ENCODE measurements around the gene PLXNA4. TPM values are rescaled to one million over a fixed set of nuclear protein-coding genes. Genes with fewer than 3 reads are reported as not detected.

PLXNA4 gene
- polyA plus RNA-seq, 4 donors = 13.1 to 14.7 (median 13.6) TPM

- DNase-seq (ENCODE audit: low read depth in 4 of 4, low spot score in 3 of 4) = no peak
These were observed 348.0 kb downstream of the PLXNA4 start for GRCh38 chr7:132228240-132228639.

- no peak for DNase-seq (ENCODE audit: low read depth in 4 of 4, low spot score in 3 of 4)
These were observed 349.3 kb downstream of the PLXNA4 start for GRCh38 chr7:132226957-132227290.

DNA sequence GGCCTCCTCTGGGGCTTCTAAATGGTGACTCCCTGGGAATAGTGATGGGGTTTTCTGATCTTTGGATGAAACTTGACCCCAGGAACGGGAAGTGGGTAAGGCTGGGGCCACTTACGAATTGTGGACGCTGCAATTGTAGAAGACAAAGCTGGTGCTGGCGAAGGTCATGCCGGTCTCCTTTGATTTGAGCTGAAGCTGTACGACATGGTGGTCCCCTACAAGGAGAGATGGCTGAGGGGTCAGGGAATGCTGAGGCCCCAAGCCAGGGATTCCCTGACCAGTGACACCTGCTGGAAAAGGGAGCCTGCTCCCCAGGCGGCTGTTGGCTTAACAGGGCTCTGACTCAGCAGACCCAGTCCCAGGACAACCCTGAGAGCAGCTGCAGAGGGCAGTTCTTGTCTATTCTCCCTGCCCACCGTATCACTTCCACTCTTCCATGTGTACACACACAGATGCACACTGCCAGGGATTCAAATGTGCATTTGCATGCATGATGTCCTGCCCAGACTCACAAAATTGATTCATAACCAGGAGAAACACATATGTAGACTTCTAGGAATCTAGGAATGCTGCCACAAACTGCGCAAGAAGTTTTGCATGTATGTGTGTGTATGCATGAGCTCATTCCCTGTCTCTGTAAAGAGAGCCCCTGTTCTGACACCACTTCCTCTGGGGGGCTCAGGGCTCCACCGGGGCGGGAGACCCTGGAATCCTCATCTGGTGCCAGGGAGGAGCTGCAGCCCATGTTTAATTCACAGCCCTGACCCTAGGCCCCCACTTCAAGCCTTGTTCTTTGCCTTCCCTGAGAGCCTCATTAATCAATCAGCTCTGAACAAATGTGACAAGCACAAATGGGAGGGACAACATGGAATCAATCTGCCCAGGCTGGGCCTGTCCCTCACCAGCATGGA is 350.0 kb downstream of the PLXNA4 start:
- DNase-seq (ENCODE audit: low read depth in 4 of 4, low spot score in 3 of 4) = no peak

DNA sequence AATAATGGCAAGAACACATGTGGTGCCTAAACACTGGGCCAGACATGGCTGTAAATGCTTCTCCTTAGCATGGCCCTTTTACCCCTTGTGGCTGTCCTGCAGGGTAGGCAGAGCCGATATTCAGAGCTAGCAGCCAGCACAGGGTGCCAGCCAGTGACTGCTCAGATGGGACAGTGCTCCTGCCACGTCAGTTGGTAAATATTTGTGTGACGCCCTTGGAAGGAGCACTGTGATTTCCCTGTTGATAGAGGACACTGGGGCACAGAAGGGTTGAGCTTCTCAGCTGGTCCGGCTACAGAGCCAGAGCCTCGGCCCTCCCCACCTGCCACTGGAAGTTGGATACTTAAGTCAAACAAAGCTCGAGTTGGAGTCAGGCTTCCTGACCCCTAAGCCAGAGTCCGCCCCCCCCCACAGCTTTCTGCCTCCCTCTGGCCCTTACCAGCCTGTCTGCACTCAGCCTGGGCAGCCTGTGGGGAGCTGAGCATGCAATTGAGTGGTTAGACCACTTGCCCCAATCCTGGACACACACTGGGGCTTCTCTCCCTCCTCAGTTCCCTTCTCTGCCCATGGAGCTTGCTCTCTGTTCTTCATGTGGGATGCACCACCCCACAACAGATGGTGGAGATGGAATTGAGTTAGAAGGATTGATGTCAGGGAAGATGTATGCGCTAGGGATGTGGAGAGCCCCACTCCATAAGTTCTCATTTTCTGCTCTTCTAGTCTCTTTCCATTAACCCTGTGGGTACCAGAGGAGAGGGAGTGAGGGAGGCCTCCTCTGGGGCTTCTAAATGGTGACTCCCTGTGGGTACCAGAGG is 350.8 kb downstream of the PLXNA4 start:
- no peak for DNase-seq (ENCODE audit: low read depth in 4 of 4, low spot score in 3 of 4)

DNA sequence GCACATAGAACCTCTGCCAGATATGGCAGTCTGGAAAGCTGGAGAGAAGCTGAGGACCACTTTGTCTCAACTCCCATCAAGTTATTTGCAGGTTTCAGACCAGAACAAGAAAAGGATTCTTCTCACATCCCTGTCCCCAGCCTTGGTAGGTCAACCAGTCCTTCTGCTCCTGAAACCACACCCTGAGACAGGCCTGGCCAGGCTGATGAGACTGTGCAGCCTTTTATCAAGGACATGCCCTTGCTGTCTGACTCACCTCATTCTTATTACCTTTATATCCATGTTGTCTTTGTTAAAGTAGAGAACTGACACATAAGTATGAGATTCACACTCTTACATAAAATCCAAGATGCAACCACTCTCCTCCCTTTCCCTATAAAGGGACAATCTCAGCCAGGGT is 354.9 kb downstream of the PLXNA4 start:
- DNase-seq (ENCODE audit: low read depth in 4 of 4, low spot score in 3 of 4) = no peak

GRCh38 chr7:132220060-132220459 is 356.2 kb downstream of the PLXNA4 start:
- DNase-seq (ENCODE audit: low read depth in 4 of 4, low spot score in 3 of 4) = no peak

DNA sequence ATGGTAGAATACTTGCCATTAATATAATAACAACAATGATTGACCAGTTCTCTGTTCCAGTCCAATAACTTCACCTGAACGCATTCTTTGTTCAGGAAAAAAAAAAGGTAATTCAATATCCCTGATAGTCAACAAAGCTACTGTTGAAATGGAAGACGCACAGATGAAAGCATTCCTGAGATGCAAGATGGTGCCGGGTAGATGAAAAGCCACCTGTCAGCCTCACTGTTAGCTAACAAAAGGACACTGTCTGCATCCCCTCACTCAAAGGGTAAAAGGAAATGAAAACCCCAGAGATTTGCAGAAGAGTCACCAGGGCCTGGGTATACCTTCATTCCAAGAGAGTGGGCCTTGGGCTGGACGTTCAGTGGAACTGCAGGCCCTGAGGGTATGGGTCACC is 357.4 kb downstream of the PLXNA4 start:
- no peak for DNase-seq (ENCODE audit: low read depth in 4 of 4, low spot score in 3 of 4)

- no peak for DNase-seq (ENCODE audit: low read depth in 4 of 4, low spot score in 3 of 4)
These were observed 359.3 kb downstream of the PLXNA4 start for GRCh38 chr7:132216847-132217525.

- DNase-seq (ENCODE audit: low read depth in 4 of 4, low spot score in 3 of 4) = no peak
These were observed 361.8 kb downstream of the PLXNA4 start for GRCh38 chr7:132214452-132214851.

DNA sequence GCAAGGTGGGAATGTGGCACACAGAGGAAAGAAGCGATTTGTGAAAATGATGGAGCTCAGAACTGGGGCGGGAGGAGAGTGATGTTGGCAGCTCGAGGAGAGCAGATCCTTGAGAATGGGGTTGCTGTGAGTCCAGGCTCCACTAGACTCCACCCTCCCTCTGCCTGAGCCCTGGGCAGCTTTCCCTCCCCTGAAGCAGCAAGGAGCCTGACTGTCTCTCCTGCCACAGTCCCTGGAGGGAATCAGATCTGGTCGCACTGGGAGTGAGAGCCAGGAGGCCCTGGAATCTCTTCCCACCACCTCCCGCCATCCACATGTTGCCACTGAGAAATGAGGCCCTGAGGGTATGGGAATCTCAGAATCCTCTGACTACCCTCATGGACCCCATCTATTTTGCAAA is 362.7 kb downstream of the PLXNA4 start:
- DNase-seq (ENCODE audit: low read depth in 4 of 4, low spot score in 3 of 4) = no peak

DNA sequence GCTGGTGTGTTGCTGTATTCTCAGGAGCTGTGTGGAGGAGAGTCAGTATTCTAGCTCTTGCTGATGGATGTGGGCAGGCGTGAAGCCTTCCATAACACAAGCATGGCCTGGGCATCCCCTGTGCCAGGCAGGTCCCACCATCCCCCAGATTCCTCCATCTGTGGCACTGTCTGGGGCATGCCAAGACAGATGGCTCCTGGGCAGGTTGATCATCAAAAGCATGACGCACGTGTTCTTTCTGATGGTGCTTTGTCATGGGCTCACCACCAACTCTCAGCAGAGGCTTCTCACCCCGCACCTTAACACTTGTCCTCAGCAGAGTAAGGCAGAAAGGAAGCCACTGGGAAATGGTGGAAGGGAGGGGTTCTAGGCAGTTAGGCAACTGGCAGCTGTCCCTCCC is 364.3 kb downstream of the PLXNA4 start:
- no peak for DNase-seq (ENCODE audit: low read depth in 4 of 4, low spot score in 3 of 4)

DNA sequence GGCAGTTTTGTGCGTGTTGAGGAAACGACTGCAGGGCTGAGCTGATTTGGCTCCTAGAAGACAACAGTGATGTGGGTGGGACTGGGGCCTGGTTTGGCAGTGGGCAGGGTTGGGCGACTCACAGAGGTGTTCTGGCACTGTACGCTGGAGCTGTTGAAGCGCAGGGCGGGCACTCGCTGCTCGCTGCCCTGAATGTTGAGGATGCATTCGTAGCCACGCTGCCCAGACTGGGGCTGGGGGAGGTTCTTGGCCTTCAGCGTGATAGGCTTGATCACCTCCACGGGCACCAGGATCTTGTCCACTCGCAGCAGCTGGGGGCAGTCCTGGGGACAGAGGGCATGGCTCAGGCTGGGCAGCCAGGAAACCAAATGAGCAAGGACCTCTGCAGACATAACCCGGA is 365.4 kb downstream of the PLXNA4 start:
- DNase-seq (ENCODE audit: low read depth in 4 of 4, low spot score in 3 of 4) = no peak

GRCh38 chr7:132207782-132208181 is 368.5 kb downstream of the PLXNA4 start:
- no peak for DNase-seq (ENCODE audit: low read depth in 4 of 4, low spot score in 3 of 4)

GRCh38 chr7:132207211-132207610 is 369.1 kb downstream of the PLXNA4 start:
- DNase-seq (ENCODE audit: low read depth in 4 of 4, low spot score in 3 of 4) = no peak

DNA sequence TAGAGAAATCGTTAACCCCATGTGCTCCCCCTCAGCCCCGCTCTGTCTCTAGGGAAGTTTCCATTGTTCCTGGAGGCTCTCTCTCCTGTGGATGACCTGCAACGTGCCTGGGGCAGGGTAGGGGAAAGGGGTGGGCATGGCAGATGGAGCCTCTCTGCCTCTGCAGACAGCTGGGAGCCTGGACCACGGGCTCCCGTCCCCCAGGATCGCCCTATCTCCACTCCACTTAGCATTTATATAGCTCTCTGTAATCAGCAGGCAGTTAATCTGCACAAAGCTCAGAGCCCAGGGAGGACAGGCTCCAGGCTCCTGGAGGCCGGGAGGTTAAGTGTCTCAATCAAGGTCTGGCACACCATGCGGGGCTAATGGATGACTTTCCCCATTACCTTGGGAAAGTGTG is 369.7 kb downstream of the PLXNA4 start:
- no peak for DNase-seq (ENCODE audit: low read depth in 4 of 4, low spot score in 3 of 4)

DNA sequence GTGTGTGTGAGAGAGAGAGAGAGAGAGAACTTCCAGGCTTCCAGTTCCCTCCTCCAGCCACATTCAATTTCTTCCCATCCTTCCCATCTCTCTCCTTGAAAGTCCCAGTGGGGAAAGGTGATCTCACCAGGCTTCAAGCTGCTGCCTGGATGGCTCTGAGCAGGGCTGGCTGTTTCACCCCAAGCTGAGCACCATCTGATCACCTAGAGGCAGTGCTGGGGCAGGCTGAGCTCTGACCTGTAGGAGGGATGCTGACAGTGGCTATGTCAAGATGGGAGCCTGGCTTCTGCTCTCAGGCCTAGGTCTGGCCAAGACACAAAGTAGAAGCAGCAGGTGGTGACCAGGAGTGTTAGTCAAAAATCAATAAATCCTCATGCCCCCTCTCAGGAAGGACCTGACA is 370.8 kb downstream of the PLXNA4 start:
- DNase-seq (ENCODE audit: low read depth in 4 of 4, low spot score in 3 of 4) = no peak

DNA sequence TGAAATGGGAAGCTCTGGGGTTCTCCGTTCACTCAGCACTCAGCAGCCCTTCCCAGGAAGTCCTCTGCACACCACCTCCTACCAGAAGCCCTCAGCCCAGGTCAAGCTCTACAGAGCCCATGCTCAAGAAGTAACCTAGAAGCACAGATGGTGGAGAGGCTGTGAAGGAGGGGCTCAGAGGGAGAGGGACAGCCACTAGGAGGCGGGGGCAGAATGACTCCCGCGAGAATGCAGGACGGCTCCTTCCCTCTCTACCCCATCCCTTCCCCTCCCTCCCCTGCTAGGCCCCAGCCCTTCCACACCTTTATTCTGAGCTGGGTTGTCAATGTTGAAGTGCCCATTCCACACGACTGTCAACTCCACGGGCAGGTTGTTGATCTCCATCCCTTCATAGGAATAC is 373.2 kb downstream of the PLXNA4 start:
- DNase-seq (ENCODE audit: low read depth in 4 of 4, low spot score in 3 of 4) = no peak

- DNase-seq (ENCODE audit: low read depth in 4 of 4, low spot score in 3 of 4) = no peak
These were observed 373.7 kb downstream of the PLXNA4 start for GRCh38 chr7:132202541-132202940.

DNA sequence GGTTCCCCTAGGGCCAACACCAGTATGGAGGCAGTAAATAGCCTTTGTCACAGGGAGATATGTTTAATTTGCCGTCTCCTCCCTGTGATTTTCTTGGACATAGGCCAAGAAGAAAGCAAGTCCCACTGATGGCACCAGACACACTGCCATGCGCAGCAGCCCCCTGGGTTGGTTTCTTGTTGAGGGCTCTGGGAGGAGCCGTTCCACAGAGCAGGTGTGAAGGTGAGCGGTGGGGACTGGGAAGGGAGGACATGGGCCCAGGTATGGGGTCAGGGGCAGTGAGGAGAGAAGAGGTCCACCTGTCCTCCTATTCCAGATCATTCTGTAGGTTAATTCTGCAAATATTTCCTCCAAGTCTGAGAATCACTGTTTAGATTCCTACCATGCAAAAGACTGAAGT is 376.1 kb downstream of the PLXNA4 start:
- no peak for DNase-seq (ENCODE audit: low read depth in 4 of 4, low spot score in 3 of 4)

- DNase-seq (ENCODE audit: low read depth in 4 of 4, low spot score in 3 of 4) = no peak
These were observed 376.6 kb downstream of the PLXNA4 start for GRCh38 chr7:132199626-132200025.

GRCh38 chr7:132197772-132198171 is 378.5 kb downstream of the PLXNA4 start:
- no peak for DNase-seq (ENCODE audit: low read depth in 4 of 4, low spot score in 3 of 4)

Data from right renal pelvis (tissue), 4 donors.